ENCODE data around the gene SULT1A1. TPM values are rescaled to one million over a fixed set of nuclear protein-coding genes. Genes with fewer than 3 reads are reported as not detected.

SULT1A1 gene
- polyA plus RNA-seq, 3 donors = 96.3 to 362 (median 320) TPM

GRCh38 chr16:28587386-28587785 lies 22.5 kb downstream of the SULT1A1 start:
- H3K79me2 ChIP-seq (ENCODE audit: insufficient read depth, low read length) = no peaks in the 10 kb centered on the region
- Mint-ChIP-seq H3K4me3 (no peak overlapping the region), H3K9me3 (no peaks in the 10 kb centered on the region), H3K27me3 (ENCODE audit: low read depth in 3 of 3) (peaks cover 0 to 4% (median 3%) of the 10 kb centered on the region in 3 donors), H3K4me1 (no peaks in the 10 kb centered on the region), H3K27ac (no peak overlapping the region), H3K36me3 (peaks cover 80 to 96% of the 10 kb centered on the region in 2 donors)
- intact Hi-C loops (cut with micrococcal nuclease) = no loop called here
- H3K27me3 ChIP-seq (ENCODE audit: control insufficient read depth in 2 of 2, insufficient read depth in 2 of 2, low read length in 2 of 2) = no peaks in the 10 kb centered on the region
- 96% methylated on average over 5 of the region's 8 CpGs for WGBS (ENCODE audit: insufficient coverage)
- H4K20me1 ChIP-seq (ENCODE audit: insufficient read depth, low read length) = no peaks in the 10 kb centered on the region
- H3K27ac ChIP-seq (ENCODE audit: low read depth in 1 of 2, low read length in 2 of 2) = no peak overlapping the region
- H3K4me2 ChIP-seq (replicated peaks; ENCODE audit: extremely low read depth, low read length, poor library complexity, severe bottlenecking) = no peak overlapping the region
- H3K36me3 ChIP-seq (replicated peaks in 1 of 2; ENCODE audit: control insufficient read depth in 1 of 2, insufficient read depth in 2 of 2, low read length in 2 of 2) = peaks cover 57 to 97% of the 10 kb centered on the region in 2 donors
- H3K9me3 ChIP-seq (replicated peaks in 1 of 2; ENCODE audit: control insufficient read depth in 1 of 2, insufficient read depth in 1 of 2, low read length in 2 of 2) = no peaks in the 10 kb centered on the region
- no peak for DNase-seq
- no peak for TF ChIP-seq CTCF (IDR thresholded peaks at IDR 0.05)
- no peak overlapping the region for H2AFZ ChIP-seq (ENCODE audit: insufficient read depth, low read depth, low read length, poor library complexity, severe bottlenecking)
- H3K4me1 ChIP-seq (ENCODE audit: control insufficient read depth in 1 of 2, insufficient read depth in 2 of 2, low read length in 2 of 2) = no peaks in the 10 kb centered on the region
- H3K9ac ChIP-seq (ENCODE audit: insufficient read depth, low read length, poor library complexity, severe bottlenecking) = no peak overlapping the region
- H3K4me3 ChIP-seq (replicated peaks in 1 of 3; ENCODE audit: low read depth in 2 of 3, low read length in 3 of 3) = no peak overlapping the region

GRCh38 chr16:28586466-28586865 lies 23.4 kb downstream of the SULT1A1 start:
- no peak for DNase-seq
- Histone ChIP-seq H3K36me3 (replicated peaks in 1 of 2; ENCODE audit: control insufficient read depth in 1 of 2, insufficient read depth in 2 of 2, low read length in 2 of 2) (peaks cover 55 to 97% of the 10 kb centered on the region in 2 donors), H3K27me3 (ENCODE audit: control insufficient read depth in 2 of 2, insufficient read depth in 2 of 2, low read length in 2 of 2) (no peaks in the 10 kb centered on the region), H3K79me2 (ENCODE audit: insufficient read depth, low read length) (no peaks in the 10 kb centered on the region), H3K9me3 (replicated peaks in 1 of 2; ENCODE audit: control insufficient read depth in 1 of 2, insufficient read depth in 1 of 2, low read length in 2 of 2) (no peaks in the 10 kb centered on the region), H2AFZ (ENCODE audit: insufficient read depth, low read depth, low read length, poor library complexity, severe bottlenecking) (no peak overlapping the region), H3K27ac (ENCODE audit: low read depth in 1 of 2, low read length in 2 of 2) (no peak overlapping the region), H3K9ac (ENCODE audit: insufficient read depth, low read length, poor library complexity, severe bottlenecking) (no peak overlapping the region), H3K4me3 (replicated peaks in 1 of 3; ENCODE audit: low read depth in 2 of 3, low read length in 3 of 3) (no peak overlapping the region), H3K4me2 (replicated peaks; ENCODE audit: extremely low read depth, low read length, poor library complexity, severe bottlenecking) (no peak overlapping the region), H4K20me1 (ENCODE audit: insufficient read depth, low read length) (no peaks in the 10 kb centered on the region), H3K4me1 (ENCODE audit: control insufficient read depth in 1 of 2, insufficient read depth in 2 of 2, low read length in 2 of 2) (no peaks in the 10 kb centered on the region)
- H3K36me3 Mint-ChIP-seq = peaks cover 79 to 94% of the 10 kb centered on the region in 2 donors
- no peaks in the 10 kb centered on the region for H3K9me3 Mint-ChIP-seq
- H3K27me3 Mint-ChIP-seq (ENCODE audit: low read depth in 3 of 3) = peaks cover 0 to 4% (median 3%) of the 10 kb centered on the region in 3 donors
- TF ChIP-seq CTCF (IDR thresholded peaks at IDR 0.05) = no peak
- no peak overlapping the region for H3K4me3 Mint-ChIP-seq
- WGBS (ENCODE audit: insufficient coverage) = 100% methylated on average over 2 of the region's 3 CpGs
- H3K27ac Mint-ChIP-seq = peak overlapping the region in 1 of 7 donors; percentile 56
- intact Hi-C loops (cut with micrococcal nuclease) = no loop called here
- no peaks in the 10 kb centered on the region for H3K4me1 Mint-ChIP-seq

Measured in CD14-positive monocyte (primary cell).